Measurements from ENCODE around the gene DSCAML1. TPM values are rescaled to one million over a fixed set of nuclear protein-coding genes. Genes with fewer than 3 reads are reported as not detected.

DSCAML1 gene
- total RNA-seq, 2 donors from 2014 or later: 0.33 to 1.6 TPM

DNA sequence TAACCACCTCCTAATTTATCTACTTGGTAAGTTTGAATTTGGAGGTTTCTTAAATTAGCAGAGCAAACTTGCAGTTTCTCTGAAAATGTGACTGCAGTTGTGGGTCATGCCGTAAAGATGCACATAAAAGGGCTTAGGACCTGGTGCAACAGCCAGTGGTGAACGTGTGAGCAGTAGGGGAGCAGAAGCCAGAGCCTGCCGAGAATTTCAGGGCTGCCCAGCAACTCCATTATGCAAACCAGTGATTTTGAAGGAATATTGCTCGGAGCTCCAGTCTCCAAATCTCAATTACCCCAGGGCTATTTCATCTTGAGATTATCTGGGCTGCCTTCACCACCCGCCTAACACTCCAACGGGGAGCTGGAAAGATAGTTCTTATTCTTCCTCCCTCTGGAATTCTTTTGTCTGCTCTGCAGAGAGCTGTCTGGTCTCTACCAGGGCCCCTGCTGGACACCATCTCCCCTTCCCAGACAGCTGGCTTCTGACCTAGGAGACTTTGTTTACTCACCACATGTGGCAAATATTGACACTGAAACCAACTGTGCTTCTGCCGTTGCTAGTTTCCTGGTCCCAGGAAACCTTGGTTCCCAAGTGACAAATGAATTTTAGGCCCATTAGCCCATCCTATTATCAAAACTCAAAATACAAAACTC lies 93.9 kb downstream of the DSCAML1 start:
- intact Hi-C loops (cut with DNase I): no loop called here
- DNase-seq (peak in 1 of 4 donors; percentile 17), ATAC-seq (no peak)
- no peaks in the 10 kb centered on the region for H3K9me3 ChIP-seq
- H3K4me1 ChIP-seq: peaks cover 7% of the 10 kb centered on the region
- no peaks in the 10 kb centered on the region for H3K27me3 ChIP-seq
- TF ChIP-seq POLR2A (IDR thresholded peaks at IDR 0.05): no peak
- TF ChIP-seq, protein P1, sequence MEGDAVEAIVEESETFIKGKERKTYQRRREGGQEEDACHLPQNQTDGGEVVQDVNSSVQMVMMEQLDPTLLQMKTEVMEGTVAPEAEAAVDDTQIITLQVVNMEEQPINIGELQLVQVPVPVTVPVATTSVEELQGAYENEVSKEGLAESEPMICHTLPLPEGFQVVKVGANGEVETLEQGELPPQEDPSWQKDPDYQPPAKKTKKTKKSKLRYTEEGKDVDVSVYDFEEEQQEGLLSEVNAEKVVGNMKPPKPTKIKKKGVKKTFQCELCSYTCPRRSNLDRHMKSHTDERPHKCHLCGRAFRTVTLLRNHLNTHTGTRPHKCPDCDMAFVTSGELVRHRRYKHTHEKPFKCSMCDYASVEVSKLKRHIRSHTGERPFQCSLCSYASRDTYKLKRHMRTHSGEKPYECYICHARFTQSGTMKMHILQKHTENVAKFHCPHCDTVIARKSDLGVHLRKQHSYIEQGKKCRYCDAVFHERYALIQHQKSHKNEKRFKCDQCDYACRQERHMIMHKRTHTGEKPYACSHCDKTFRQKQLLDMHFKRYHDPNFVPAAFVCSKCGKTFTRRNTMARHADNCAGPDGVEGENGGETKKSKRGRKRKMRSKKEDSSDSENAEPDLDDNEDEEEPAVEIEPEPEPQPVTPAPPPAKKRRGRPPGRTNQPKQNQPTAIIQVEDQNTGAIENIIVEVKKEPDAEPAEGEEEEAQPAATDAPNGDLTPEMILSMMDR (IDR thresholded peaks at IDR 0.05): no peak
- 58 to 60% methylated on average over 7 of the region's 7 CpGs for WGBS, 2 donors
- H3K4me3 ChIP-seq: no peak overlapping the region
- H3K27ac ChIP-seq: no peak overlapping the region
- H3K36me3 ChIP-seq (replicated peaks in 1 of 2; ENCODE audit: insufficient read depth in 1 of 2, low read depth in 2 of 2): no peaks in the 10 kb centered on the region

DNA sequence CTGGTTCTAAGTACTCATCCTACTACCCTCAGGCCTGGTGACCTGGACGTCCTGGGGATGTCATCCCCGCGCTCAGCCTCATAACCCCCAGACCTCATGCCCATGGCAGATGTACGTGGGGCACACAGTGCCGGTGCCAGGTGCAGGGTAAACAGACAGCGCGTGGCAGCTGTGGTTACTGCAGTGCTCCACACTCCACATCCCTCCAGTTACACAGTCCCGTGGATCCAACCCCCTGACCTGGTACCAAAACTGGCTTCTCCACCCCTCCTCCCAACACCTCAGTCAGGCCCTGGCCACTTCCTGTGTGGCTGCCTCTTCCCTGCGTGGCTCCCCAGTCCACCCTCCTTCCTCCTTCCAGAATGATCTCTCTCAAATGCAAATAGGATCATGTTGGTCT lies 95.2 kb downstream of the DSCAML1 start:
- TF ChIP-seq, protein P1 (IDR thresholded peaks at IDR 0.05): no peak
- TF ChIP-seq POLR2A (IDR thresholded peaks at IDR 0.05): no peak
- no peak overlapping the region for H3K27ac ChIP-seq
- DNase-seq (no peak), ATAC-seq (no peak)
- 71 to 82% methylated on average over 9 of the region's 9 CpGs for WGBS, 2 donors
- intact Hi-C loops (cut with DNase I): no loop called here
- H3K4me1 ChIP-seq: peaks cover 7% of the 10 kb centered on the region
- H3K36me3 ChIP-seq (replicated peaks in 1 of 2; ENCODE audit: insufficient read depth in 1 of 2, low read depth in 2 of 2): no peaks in the 10 kb centered on the region
- no peaks in the 10 kb centered on the region for H3K9me3 ChIP-seq
- H3K4me3 ChIP-seq: no peak overlapping the region
- H3K27me3 ChIP-seq: no peaks in the 10 kb centered on the region

DNA sequence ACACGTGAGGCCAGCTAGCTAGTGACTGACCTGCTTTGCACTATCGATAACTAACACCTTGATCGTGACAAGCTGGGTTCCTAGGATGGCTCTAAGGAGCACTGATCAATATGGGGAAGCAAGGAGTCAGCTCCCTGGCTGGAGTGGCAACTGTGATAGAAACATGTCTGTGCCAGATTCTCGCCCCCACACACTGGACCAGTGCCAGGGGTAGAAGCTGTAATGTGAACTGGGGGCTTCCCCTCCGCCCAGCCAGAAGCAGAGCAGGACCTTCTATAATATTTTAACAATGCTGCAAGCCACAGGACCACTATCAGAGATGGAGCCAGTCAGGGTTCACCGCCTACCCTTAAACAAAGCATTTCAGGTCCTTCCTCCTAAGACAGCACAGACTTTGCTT lies 96.5 kb downstream of the DSCAML1 start:
- TF ChIP-seq, protein P1 (IDR thresholded peaks at IDR 0.05): no peak
- no peak for TF ChIP-seq POLR2A (IDR thresholded peaks at IDR 0.05)
- Histone ChIP-seq H3K27me3 (no peaks in the 10 kb centered on the region), H3K4me1 (peaks cover 7% of the 10 kb centered on the region), H3K4me3 (no peak overlapping the region), H3K36me3 (replicated peaks in 1 of 2; ENCODE audit: insufficient read depth in 1 of 2, low read depth in 2 of 2) (no peaks in the 10 kb centered on the region), H3K27ac (no peak overlapping the region), H3K9me3 (no peaks in the 10 kb centered on the region)
- intact Hi-C loops (cut with DNase I): no loop called here
- ATAC-seq (no peak), DNase-seq (no peak)
- WGBS, 2 donors: 82 to 83% methylated on average over 4 to 6 of the region's 6 CpGs

DNA sequence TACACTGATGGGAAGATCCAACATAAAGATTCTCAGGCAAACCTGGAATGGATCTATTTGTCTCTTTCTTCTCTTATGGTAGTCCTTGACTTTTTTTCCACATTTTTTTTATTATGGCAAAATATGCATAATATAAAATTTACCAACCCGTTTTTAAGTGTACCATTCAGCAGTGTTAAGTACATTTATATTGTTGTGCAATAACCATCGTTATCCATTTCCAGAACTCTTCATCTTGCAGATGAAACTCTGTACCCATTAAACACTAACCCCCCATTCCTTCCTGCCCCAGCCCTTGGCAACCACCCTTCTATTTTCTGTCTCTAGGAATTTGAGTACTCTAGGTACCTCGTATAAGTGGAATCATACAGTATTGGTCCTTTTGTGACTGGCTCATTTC lies 99.7 kb downstream of the DSCAML1 start:
- 43 to 47% methylated on average over 3 of the region's 3 CpGs for WGBS, 2 donors
- intact Hi-C loops (cut with DNase I): no loop called here
- no peak for ATAC-seq
- Histone ChIP-seq H3K27ac (no peak overlapping the region), H3K27me3 (no peaks in the 10 kb centered on the region), H3K9me3 (no peaks in the 10 kb centered on the region), H3K4me1 (no peaks in the 10 kb centered on the region), H3K36me3 (replicated peaks in 1 of 2; ENCODE audit: insufficient read depth in 1 of 2, low read depth in 2 of 2) (no peaks in the 10 kb centered on the region), H3K4me3 (no peak overlapping the region)
- TF ChIP-seq POLR2A (IDR thresholded peaks at IDR 0.05): no peak
- TF ChIP-seq, protein P1 (IDR thresholded peaks at IDR 0.05): no peak
- DNase-seq: no peak

DNA sequence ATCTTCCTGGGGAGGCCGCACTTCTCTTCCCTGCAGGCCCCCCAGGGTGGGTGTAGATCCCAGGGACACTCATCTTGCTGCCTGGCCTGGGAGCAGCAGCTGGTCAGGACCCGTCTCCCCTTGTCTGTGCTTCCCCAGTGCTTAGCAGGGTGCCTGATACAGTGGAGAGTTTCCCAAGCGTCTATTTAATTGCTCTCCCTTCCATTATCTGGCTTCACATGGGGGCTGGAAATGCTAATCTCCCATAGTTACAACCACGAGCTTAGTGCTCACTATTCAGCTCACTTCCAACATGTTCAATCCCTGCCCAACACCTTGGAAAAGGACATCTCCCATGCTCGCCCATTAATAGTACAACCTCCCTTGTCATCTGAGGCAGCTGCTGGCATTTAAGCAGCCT lies 100.5 kb downstream of the DSCAML1 start:
- intact Hi-C loops (cut with DNase I): no loop called here
- Histone ChIP-seq H3K4me1 (no peaks in the 10 kb centered on the region), H3K9me3 (no peaks in the 10 kb centered on the region), H3K27ac (no peak overlapping the region), H3K4me3 (no peak overlapping the region), H3K36me3 (replicated peaks in 1 of 2; ENCODE audit: insufficient read depth in 1 of 2, low read depth in 2 of 2) (no peaks in the 10 kb centered on the region), H3K27me3 (no peaks in the 10 kb centered on the region)
- 39 to 42% methylated on average over 5 of the region's 5 CpGs for WGBS, 2 donors
- no peak for TF ChIP-seq POLR2A (IDR thresholded peaks at IDR 0.05)
- TF ChIP-seq, protein P1 (IDR thresholded peaks at IDR 0.05): no peak
- no peak for DNase-seq
- no peak for ATAC-seq
